Measurements from ENCODE around the gene CTNNBIP1. TPM values are rescaled to one million over a fixed set of nuclear protein-coding genes. Genes with fewer than 3 reads are reported as not detected.
"Not testable (repeated sequence)": the region's sequence is repeated elsewhere in the genome, so short reads cannot be mapped to it uniquely, and the experiment has no call there.

The CTNNBIP1 gene
- total and polyA plus RNA-seq, 2 donors from 2014 or later: 21.9 to 26.4 TPM

- intact Hi-C loops (cut with DNase I): no loop called here
- no peak overlapping the region for H3K9ac ChIP-seq (ENCODE audit: low read length in 3 of 3)
- FAIRE-seq: no peak
- no peaks in the 10 kb centered on the region for H3K36me3 ChIP-seq (ENCODE audit: control insufficient read depth in 2 of 3, insufficient read depth in 3 of 3, low read length in 3 of 3)
- no peaks in the 10 kb centered on the region for H3K9me3 ChIP-seq (ENCODE audit: control insufficient read depth in 2 of 3, insufficient read depth in 1 of 3, low read length in 3 of 3)
- peak in 4 of 5 donors; percentile 33 to 56 (median 36) for DNase-seq
- H3K4me1 ChIP-seq (ENCODE audit: control insufficient read depth in 2 of 3, insufficient read depth in 2 of 3, low read depth in 1 of 3, low read length in 3 of 3): peaks cover 0 to 22% (median 19%) of the 10 kb centered on the region in 3 donors
- H3K27ac ChIP-seq (ENCODE audit: low read depth in 2 of 2, low read length in 2 of 2): no peak overlapping the region
- no peak overlapping the region for H3K4me3 ChIP-seq (ENCODE audit: low read length in 3 of 3)
- no peak for TF ChIP-seq CTCF (IDR thresholded peaks at IDR 0.05; ENCODE audit: borderline replicate concordance, extremely low read depth, insufficient read depth)
- no peaks in the 10 kb centered on the region for H3K27me3 ChIP-seq (ENCODE audit: control insufficient read depth, insufficient read depth, low read length)
Measured at GRCh38 chr1:9807541-9807940, 102.5 kb downstream of the CTNNBIP1 start.

- H3K27me3 ChIP-seq (ENCODE audit: control insufficient read depth, insufficient read depth, low read length); H3K4me3 ChIP-seq (ENCODE audit: low read length in 3 of 3); FAIRE-seq; H3K36me3 ChIP-seq (ENCODE audit: control insufficient read depth in 2 of 3, insufficient read depth in 3 of 3, low read length in 3 of 3); intact Hi-C loops (cut with DNase I); H3K27ac ChIP-seq (ENCODE audit: low read depth in 2 of 2, low read length in 2 of 2); H3K9me3 ChIP-seq (ENCODE audit: control insufficient read depth in 2 of 3, insufficient read depth in 1 of 3, low read length in 3 of 3); H3K9ac ChIP-seq (ENCODE audit: low read length in 3 of 3): not testable (repeated sequence)
- peak in 1 of 5 donors; percentile 13 for DNase-seq
- peaks cover 0 to 22% (median 12%) of the 10 kb centered on the region in 3 donors for H3K4me1 ChIP-seq (ENCODE audit: control insufficient read depth in 2 of 3, insufficient read depth in 2 of 3, low read depth in 1 of 3, low read length in 3 of 3)
Measured at GRCh38 chr1:9805972-9806371, 104.1 kb downstream of the CTNNBIP1 start.

- no peak for TF ChIP-seq CTCF (IDR thresholded peaks at IDR 0.05; ENCODE audit: borderline replicate concordance, extremely low read depth, insufficient read depth)
- Histone ChIP-seq H3K9ac (ENCODE audit: low read length in 3 of 3) (no peak overlapping the region), H3K4me3 (ENCODE audit: low read length in 3 of 3) (no peak overlapping the region), H3K36me3 (ENCODE audit: control insufficient read depth in 2 of 3, insufficient read depth in 3 of 3, low read length in 3 of 3) (no peaks in the 10 kb centered on the region), H3K4me1 (ENCODE audit: control insufficient read depth in 2 of 3, insufficient read depth in 2 of 3, low read depth in 1 of 3, low read length in 3 of 3) (peaks cover 0 to 22% (median 12%) of the 10 kb centered on the region in 3 donors), H3K9me3 (ENCODE audit: control insufficient read depth in 2 of 3, insufficient read depth in 1 of 3, low read length in 3 of 3) (no peaks in the 10 kb centered on the region), H3K27ac (ENCODE audit: low read depth in 2 of 2, low read length in 2 of 2) (peak overlapping the region in 1 of 2 donors; percentile 28), H3K27me3 (ENCODE audit: control insufficient read depth, insufficient read depth, low read length) (no peaks in the 10 kb centered on the region)
- DNase-seq: peak in 3 of 5 donors; percentile 17 to 25 (median 19)
- intact Hi-C loops (cut with DNase I): no loop called here
- FAIRE-seq: no peak
Measured at GRCh38 chr1:9805006-9805508, 105.0 kb downstream of the CTNNBIP1 start.

- peak in 1 of 5 donors; percentile 11 for DNase-seq
- intact Hi-C loops (cut with DNase I); FAIRE-seq; H3K36me3 ChIP-seq (ENCODE audit: control insufficient read depth in 2 of 3, insufficient read depth in 3 of 3, low read length in 3 of 3); H3K4me3 ChIP-seq (ENCODE audit: low read length in 3 of 3); H3K9ac ChIP-seq (ENCODE audit: low read length in 3 of 3); H3K9me3 ChIP-seq (ENCODE audit: control insufficient read depth in 2 of 3, insufficient read depth in 1 of 3, low read length in 3 of 3); H3K27me3 ChIP-seq (ENCODE audit: control insufficient read depth, insufficient read depth, low read length); H3K27ac ChIP-seq (ENCODE audit: low read depth in 2 of 2, low read length in 2 of 2): not testable (repeated sequence)
- H3K4me1 ChIP-seq (ENCODE audit: control insufficient read depth in 2 of 3, insufficient read depth in 2 of 3, low read depth in 1 of 3, low read length in 3 of 3): peaks cover 0 to 16% (median 9%) of the 10 kb centered on the region in 3 donors
Measured at GRCh38 chr1:9803003-9803918, 106.8 kb downstream of the CTNNBIP1 start.
